Trophoblast cell (in vitro differentiated cells and primary cell): ENCODE results near the gene NEK1.

Source experiments
- DNase-seq, 2 donors: peaks; one replicate each; pipeline ENCODE4 v3.0.0-alpha.2; 2016
- H2AFZ ChIP-seq: 2 replicates; pipeline ENCODE4 v1.6.1; 2013; ENCODE audit warnings: low read length, moderate library complexity, mild to moderate bottlenecking; ENCODE audit not compliant: insufficient read depth, poor library complexity
- H2AK5ac ChIP-seq: 2 replicates; pipeline ENCODE4 v1.6.1; 2013; ENCODE audit warnings: mild to moderate bottlenecking, low read length
- H2BK120ac ChIP-seq: 2 replicates; pipeline ENCODE4 v1.6.1; 2013; ENCODE audit warnings: low read length, mild to moderate bottlenecking, moderate library complexity; ENCODE audit not compliant: insufficient read depth, poor library complexity
- H2BK12ac ChIP-seq: 2 replicates; pipeline ENCODE4 v1.6.1; 2013; ENCODE audit warnings: mild to moderate bottlenecking, low read length, moderate library complexity
- H2BK5ac ChIP-seq: 2 replicates; pipeline ENCODE4 v1.6.1; 2013; ENCODE audit warnings: low read length, low read depth, moderate library complexity, mild to moderate bottlenecking; ENCODE audit not compliant: poor library complexity
- H3K14ac ChIP-seq: 2 replicates; pipeline ENCODE4 v1.6.1; 2013; ENCODE audit warnings: mild to moderate bottlenecking, low read length
- H3K18ac ChIP-seq: 2 replicates; pipeline ENCODE4 v1.6.1; 2013; ENCODE audit warnings: mild to moderate bottlenecking, low read length
- H3K23ac ChIP-seq: 2 replicates; pipeline ENCODE4 v1.6.1; 2013; ENCODE audit warnings: low read length
- H3K27ac ChIP-seq: 2 replicates; pipeline ENCODE4 v1.5.1; 2013; ENCODE audit warnings: low read depth, mild to moderate bottlenecking, inconsistent platforms, low read length, moderate library complexity
- H3K27me3 ChIP-seq: 2 replicates; pipeline ENCODE4 v1.6.1; 2013; ENCODE audit warnings: inconsistent platforms, mild to moderate bottlenecking, low read length, moderate library complexity; ENCODE audit not compliant: insufficient read depth
- H3K36me3 ChIP-seq, 2 experiments: 1 replicate in 1 of 2; 2 replicates in 1 of 2; pipeline ENCODE4 v1.6.1; 2013; ENCODE audit warnings: low read length in 2 of 2, mild to moderate bottlenecking in 2 of 2, moderate library complexity in 1 of 2; ENCODE audit not compliant: insufficient read depth in 2 of 2, control insufficient read depth in 1 of 2
- H3K4ac ChIP-seq: 2 replicates; pipeline ENCODE4 v1.6.1; 2013; ENCODE audit warnings: low read depth, mild to moderate bottlenecking, low read length, moderate library complexity
- H3K4me1 ChIP-seq, 2 experiments: 1 replicate in 1 of 2; 2 replicates in 1 of 2; pipeline ENCODE4 v1.6.1; 2013; ENCODE audit warnings: low read length in 2 of 2, mild to moderate bottlenecking in 2 of 2, moderate library complexity in 1 of 2; ENCODE audit not compliant: insufficient read depth in 2 of 2, control insufficient read depth in 1 of 2
- H3K4me2 ChIP-seq: 2 replicates; pipeline ENCODE4 v1.6.1; 2013; ENCODE audit warnings: inconsistent platforms, mild to moderate bottlenecking, low read length, moderate library complexity
- H3K4me3 ChIP-seq: 2 replicates; pipeline ENCODE4 v1.5.1; 2013; ENCODE audit warnings: mild to moderate bottlenecking, low read depth, low read length, inconsistent platforms
- H3K79me1 ChIP-seq: one replicate; pipeline ENCODE4 v1.6.1; 2013; ENCODE audit warnings: low read length
- H3K79me2 ChIP-seq: 2 replicates; pipeline ENCODE4 v1.6.1; 2013; ENCODE audit warnings: low read length, mild to moderate bottlenecking; ENCODE audit not compliant: control insufficient read depth, insufficient read depth, poor library complexity
- H3K9ac ChIP-seq: 2 replicates; pipeline ENCODE4 v1.6.1; 2013; ENCODE audit warnings: mild to moderate bottlenecking, low read length
- H3K9me3 ChIP-seq: 2 replicates; pipeline ENCODE4 v1.6.1; 2013; ENCODE audit warnings: low read depth, mild to moderate bottlenecking, control low read depth, inconsistent platforms, low read length; ENCODE audit not compliant: insufficient read depth
- H4K12ac ChIP-seq: 2 replicates; pipeline ENCODE4 v1.6.1; 2013; ENCODE audit warnings: low read depth, mild to moderate bottlenecking, low read length, moderate library complexity
- H4K8ac ChIP-seq: 2 replicates; pipeline ENCODE4 v1.6.1; 2013; ENCODE audit warnings: low read depth, mild to moderate bottlenecking, low read length, moderate library complexity
- H4K91ac ChIP-seq: one replicate; pipeline ENCODE4 v1.6.1; 2013; ENCODE audit warnings: low read depth, mild to moderate bottlenecking, low read length, moderate library complexity
- WGBS: extraction: QIAGEN DNeasy Blood & Tissue Kit; methylation state at CpG from one replicate; pipeline ENCODE4 v1.1.7; 2013; ENCODE audit warnings: missing lambda C conversion rate; ENCODE audit not compliant: insufficient read length, insufficient coverage; ENCODE audit errors: extremely low coverage; 5-methylcytosine and 5-hydroxymethylcytosine counted together

NEK1 gene

GRCh38 chr4:169567916-169568315 is 44.5 kb downstream of the NEK1 start:
- H2BK12ac ChIP-seq = no peak overlapping the region
- H3K14ac ChIP-seq = no peak overlapping the region
- no CpG with 5 or more reads among the region's 4 CpGs for WGBS

GRCh38 chr4:169566021-169566818 is 46.2 kb downstream of the NEK1 start:
- H3K9me3 ChIP-seq = no peaks in the 10 kb centered on the region
- no peak overlapping the region for H4K12ac ChIP-seq
- H3K27ac ChIP-seq = no peak overlapping the region
- H3K27me3 ChIP-seq = no peaks in the 10 kb centered on the region
- H3K18ac ChIP-seq = no peak overlapping the region
- no peak overlapping the region for H2BK5ac ChIP-seq
- no peak overlapping the region for H2AFZ ChIP-seq
- no CpG with 5 or more reads among the region's 2 CpGs for WGBS
- H3K14ac ChIP-seq = no peak overlapping the region
- H3K9ac ChIP-seq = no peak overlapping the region
- no peak overlapping the region for H2BK12ac ChIP-seq
- no peaks in the 10 kb centered on the region for H3K36me3 ChIP-seq
- no peaks in the 10 kb centered on the region for H3K79me2 ChIP-seq
- H3K4ac ChIP-seq = no peak overlapping the region
- no peak overlapping the region for H2BK120ac ChIP-seq
- no peak overlapping the region for H3K4me2 ChIP-seq
- H2AK5ac ChIP-seq = no peak overlapping the region
- no peaks in the 10 kb centered on the region for H3K79me1 ChIP-seq
- H4K8ac ChIP-seq = no peak overlapping the region
- no peak overlapping the region for H3K4me3 ChIP-seq
- H3K23ac ChIP-seq = no peak overlapping the region
- peak; percentile 41 to 71 for DNase-seq
- no peak overlapping the region for H4K91ac ChIP-seq
- H3K4me1 ChIP-seq = no peaks in the 10 kb centered on the region

More at GRCh38 chr4:169567916-169568315, 44.5 kb downstream of the NEK1 start:
- Histone ChIP-seq H3K18ac (no peak overlapping the region), H4K8ac (no peak overlapping the region), H3K27me3 (no peaks in the 10 kb centered on the region), H3K23ac (no peak overlapping the region), H3K4ac (no peak overlapping the region), H2AFZ (no peak overlapping the region), H3K36me3 (no peaks in the 10 kb centered on the region), H4K91ac (no peak overlapping the region), H3K79me2 (no peaks in the 10 kb centered on the region), H3K9me3 (no peaks in the 10 kb centered on the region), H3K4me3 (no peak overlapping the region), H3K4me1 (peaks cover 0 to 2% of the 10 kb centered on the region in 2 experiments), H3K9ac (no peak overlapping the region), H2AK5ac (no peak overlapping the region), H3K79me1 (no peaks in the 10 kb centered on the region), H3K4me2 (no peak overlapping the region), H2BK5ac (no peak overlapping the region), H3K27ac (no peak overlapping the region), H2BK120ac (no peak overlapping the region), H4K12ac (no peak overlapping the region)
- DNase-seq = no peak

GRCh38 chr4:169565606-169566005 is 46.8 kb downstream of the NEK1 start:
- Histone ChIP-seq H2AK5ac (no peak overlapping the region), H3K27ac (no peak overlapping the region), H4K8ac (no peak overlapping the region), H3K79me1 (no peaks in the 10 kb centered on the region), H2BK5ac (no peak overlapping the region), H2BK12ac (no peak overlapping the region), H3K18ac (no peak overlapping the region), H3K9me3 (no peaks in the 10 kb centered on the region), H3K23ac (no peak overlapping the region), H3K36me3 (no peaks in the 10 kb centered on the region), H3K4me2 (no peak overlapping the region), H3K4ac (no peak overlapping the region), H4K12ac (no peak overlapping the region), H3K4me3 (no peak overlapping the region), H2BK120ac (no peak overlapping the region), H2AFZ (no peak overlapping the region), H3K79me2 (no peaks in the 10 kb centered on the region), H4K91ac (no peak overlapping the region), H3K27me3 (no peaks in the 10 kb centered on the region), H3K14ac (no peak overlapping the region), H3K9ac (no peak overlapping the region), H3K4me1 (no peaks in the 10 kb centered on the region)
- WGBS = no CpG with 5 or more reads among the region's 3 CpGs
- no peak for DNase-seq

DNA sequence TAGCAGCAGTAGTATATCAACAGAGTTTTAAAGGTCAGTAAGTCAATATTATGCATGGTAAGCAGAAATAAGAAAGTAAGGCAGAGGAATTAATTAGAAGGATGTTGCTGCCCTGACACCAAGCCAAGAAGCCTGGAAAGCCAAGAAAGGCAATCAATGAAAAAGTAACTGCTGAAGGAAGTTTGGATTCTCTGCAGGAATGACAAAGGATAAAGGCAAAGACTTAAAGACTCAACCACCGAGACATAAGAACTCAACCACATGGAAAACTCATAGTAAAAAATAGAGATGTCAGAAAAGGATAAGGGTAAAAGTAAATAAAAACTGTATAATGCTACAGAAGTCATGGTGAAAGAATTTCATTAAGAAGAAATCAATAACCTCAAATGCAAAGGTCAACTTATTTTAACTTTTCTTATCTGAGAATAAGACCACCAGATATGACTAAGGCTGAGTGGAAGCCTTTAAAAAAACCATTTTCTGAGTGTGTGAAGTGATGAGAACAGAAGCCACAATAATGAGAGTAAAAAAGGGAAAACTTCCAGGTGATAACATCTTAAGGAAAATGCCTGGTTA is 55.2 kb downstream of the NEK1 start:
- no peaks in the 10 kb centered on the region for H3K9me3 ChIP-seq
- no peaks in the 10 kb centered on the region for H3K79me1 ChIP-seq
- DNase-seq = no peak
- no peak overlapping the region for H2AFZ ChIP-seq
- peaks cover 0 to 2% of the 10 kb centered on the region in 2 experiments for H3K36me3 ChIP-seq
- H3K79me2 ChIP-seq = no peaks in the 10 kb centered on the region
- H2BK5ac ChIP-seq = no peak overlapping the region
- H3K9ac ChIP-seq = no peak overlapping the region
- no peak overlapping the region for H2AK5ac ChIP-seq
- WGBS = no CpG with 5 or more reads among the region's 1 CpG
- H3K4me2 ChIP-seq = no peak overlapping the region
- peaks cover 3% of the 10 kb centered on the region in 2 experiments for H3K4me1 ChIP-seq
- H3K14ac ChIP-seq = no peak overlapping the region
- H4K8ac ChIP-seq = no peak overlapping the region
- no peak overlapping the region for H3K23ac ChIP-seq
- no peak overlapping the region for H2BK120ac ChIP-seq
- no peak overlapping the region for H4K12ac ChIP-seq
- H3K18ac ChIP-seq = no peak overlapping the region
- no peaks in the 10 kb centered on the region for H3K27me3 ChIP-seq
- no peak overlapping the region for H3K4me3 ChIP-seq
- no peak overlapping the region for H3K27ac ChIP-seq
- no peak overlapping the region for H3K4ac ChIP-seq
- no peak overlapping the region for H2BK12ac ChIP-seq
- H4K91ac ChIP-seq = no peak overlapping the region
